ENCODE data around the gene RBMS1. TPM values are rescaled to one million over a fixed set of nuclear protein-coding genes. Genes with fewer than 3 reads are reported as not detected.

RBMS1 gene
- total RNA-seq, 2 experiments from 2014 or later, result 65.5 to 67.5 TPM

DNA sequence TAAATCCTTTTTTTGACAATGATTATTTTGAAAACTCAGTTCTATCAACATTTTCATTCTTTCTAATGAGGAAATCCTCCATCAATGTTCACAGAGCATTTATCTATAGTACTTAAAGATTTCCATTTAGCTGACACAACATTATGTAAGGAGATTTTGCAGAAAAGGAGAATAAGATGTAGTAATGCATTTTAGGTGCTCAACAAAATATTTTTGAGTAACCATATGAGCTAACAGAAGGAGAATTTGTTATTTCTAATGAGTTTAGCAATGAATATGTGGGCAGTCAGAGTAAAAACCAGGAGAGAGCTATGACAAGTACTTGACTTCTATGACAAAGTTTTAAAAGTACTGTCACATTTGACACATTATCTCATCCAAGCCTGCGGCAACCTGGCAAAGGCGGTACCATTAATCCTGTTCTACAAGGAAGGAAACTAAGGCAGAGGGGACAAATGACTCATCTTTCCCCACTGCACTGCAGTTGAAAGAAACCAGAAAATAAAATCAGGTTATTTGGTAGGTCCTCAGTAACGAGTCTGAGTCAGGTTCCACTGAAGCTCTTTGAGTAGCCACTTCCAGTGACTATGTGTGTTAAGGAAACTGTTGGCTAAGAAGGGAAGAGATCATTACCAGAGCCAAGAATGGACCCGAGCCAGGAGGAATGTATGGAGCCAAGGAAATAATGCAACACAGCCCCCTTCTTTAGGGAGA lies 159.4 kb downstream of the RBMS1 start:
- DNase-seq, result no peak
- peaks cover 74% of the 10 kb centered on the region for H3K4me1 Mint-ChIP-seq
- H3K4me3 Mint-ChIP-seq, result no peak overlapping the region
- POLR2A ChIA-PET, result interaction anchor here (1.5 kb wide), 1 partner anchor 158 kb away, joined by 5 read pairs; no protein-coding TSS in a partner anchor
- no peaks in the 10 kb centered on the region for H3K9me3 Mint-ChIP-seq
- H3K36me3 Mint-ChIP-seq (ENCODE audit: low read depth), result peaks cover 18% of the 10 kb centered on the region
- peak overlapping the region; percentile 6 for H3K27ac Mint-ChIP-seq
- CTCF ChIA-PET, result interaction anchor here (1.2 to 5.1 kb wide), 2 partner anchors 10 to 19 kb away, joined by 3 to 30 read pairs; no protein-coding TSS in a partner anchor
- no peaks in the 10 kb centered on the region for H3K27me3 Mint-ChIP-seq

DNA sequence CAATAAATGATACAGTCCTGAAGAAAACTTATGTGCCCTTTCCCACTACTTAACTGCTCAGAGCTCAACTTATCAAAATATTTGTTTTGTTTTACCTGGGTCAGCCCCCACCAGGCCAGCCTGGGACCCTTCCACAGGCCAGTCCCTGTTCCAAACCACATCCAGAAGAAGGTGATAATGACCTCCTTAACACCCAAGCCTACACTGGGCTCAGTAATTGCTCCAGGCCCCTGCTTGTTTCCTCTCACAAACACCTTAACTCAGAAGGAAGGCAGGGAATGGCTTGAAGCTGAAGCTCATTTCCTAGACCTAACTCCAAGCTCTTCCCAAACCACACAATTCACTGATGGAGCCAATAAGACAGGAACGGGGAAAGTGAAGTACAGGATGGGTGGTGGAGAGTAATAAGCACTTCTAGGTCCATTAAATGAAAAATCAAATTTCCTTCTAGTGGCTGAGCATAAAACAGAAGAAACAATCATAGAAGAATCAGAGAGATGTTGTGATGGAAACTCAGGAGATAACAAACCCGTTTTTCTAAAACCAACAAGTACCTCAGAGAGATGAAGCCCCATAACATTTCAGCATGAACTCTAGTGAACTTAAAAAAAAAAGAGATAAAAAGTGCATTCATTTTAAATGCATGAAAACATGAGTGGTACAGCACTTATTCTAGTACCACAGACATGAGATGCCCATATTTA lies 160.1 kb downstream of the RBMS1 start:
- peaks cover 80% of the 10 kb centered on the region for H3K4me1 Mint-ChIP-seq
- H3K27me3 Mint-ChIP-seq, result no peaks in the 10 kb centered on the region
- ChIA-PET CTCF (interaction anchor here (1.7 to 5.1 kb wide), 2 partner anchors 9 to 96 kb away, joined by 5 to 30 read pairs; no protein-coding TSS in a partner anchor), POLR2A (interaction anchor here (1.4 kb wide), 1 partner anchor 114 kb away, joined by 4 read pairs; no protein-coding TSS in a partner anchor)
- H3K4me3 Mint-ChIP-seq, result no peak overlapping the region
- H3K36me3 Mint-ChIP-seq (ENCODE audit: low read depth), result peaks cover 14% of the 10 kb centered on the region
- DNase-seq, result no peak
- H3K27ac Mint-ChIP-seq, result no peak overlapping the region
- H3K9me3 Mint-ChIP-seq, result no peaks in the 10 kb centered on the region

GRCh38 chr2:160332318-160332717 lies 161.3 kb downstream of the RBMS1 start:
- peak; percentile 29 for DNase-seq
- Mint-ChIP-seq H3K4me1 (peaks cover 86% of the 10 kb centered on the region), H3K27ac (peak overlapping the region; percentile 77), H3K36me3 (ENCODE audit: low read depth) (peaks cover 14% of the 10 kb centered on the region), H3K4me3 (no peak overlapping the region), H3K9me3 (no peaks in the 10 kb centered on the region), H3K27me3 (no peaks in the 10 kb centered on the region)
- ChIA-PET POLR2A (interaction anchor here (1.0 to 1.4 kb wide), 2 partner anchors 62 to 113 kb away, joined by 3 to 4 read pairs; no protein-coding TSS in a partner anchor), CTCF (interaction anchor here (1.7 to 5.1 kb wide), 2 partner anchors 8 to 97 kb away, joined by 5 to 30 read pairs; no protein-coding TSS in a partner anchor)

GRCh38 chr2:160331258-160332025 lies 162.2 kb downstream of the RBMS1 start:
- Mint-ChIP-seq H3K4me1 (peaks cover 84% of the 10 kb centered on the region), H3K27ac (peak overlapping the region; percentile 77), H3K9me3 (no peaks in the 10 kb centered on the region), H3K27me3 (no peaks in the 10 kb centered on the region), H3K4me3 (no peak overlapping the region), H3K36me3 (ENCODE audit: low read depth) (peaks cover 14% of the 10 kb centered on the region)
- DNase-seq, result no peak
- ChIA-PET CTCF (interaction anchor here (1.5 to 5.1 kb wide), 3 partner anchors 7 to 160 kb away, joined by 5 to 30 read pairs (median 5); no protein-coding TSS in a partner anchor), POLR2A (interaction anchor here (1.1 kb wide), 1 partner anchor 9 kb away, joined by 3 read pairs; no protein-coding TSS in a partner anchor)

DNA sequence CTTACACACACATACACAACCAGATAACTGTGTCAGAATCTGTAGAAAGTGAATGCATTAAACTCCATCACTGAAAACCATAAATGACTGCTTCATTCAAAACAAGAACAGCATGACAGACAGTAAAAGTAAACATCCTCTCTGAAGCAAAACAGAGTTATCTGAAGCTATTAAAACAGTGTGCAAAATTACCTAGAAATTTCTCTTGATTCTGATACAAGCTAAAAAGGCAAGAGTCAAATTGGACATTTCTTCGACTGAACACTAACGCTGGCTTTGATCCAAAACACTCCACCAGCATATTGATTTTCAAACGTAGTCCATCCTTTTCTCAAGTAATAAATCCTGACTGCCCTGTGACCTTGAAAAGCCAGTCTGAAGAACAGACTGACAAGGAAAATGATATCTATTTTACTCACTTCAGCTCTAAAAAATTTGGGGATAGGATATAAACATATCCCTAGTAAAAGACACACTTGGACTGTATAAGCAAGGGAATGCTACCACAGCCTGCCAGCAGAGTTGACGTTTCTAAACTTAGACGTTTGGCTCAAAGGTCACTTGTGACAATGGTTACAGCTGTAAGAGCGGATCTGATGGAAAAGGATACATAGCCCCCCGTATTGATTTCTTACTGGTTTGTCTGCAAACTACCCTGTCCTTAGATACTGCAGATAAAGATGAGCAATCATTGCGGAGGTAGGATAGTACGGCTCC lies 164.6 kb downstream of the RBMS1 start:
- Mint-ChIP-seq H3K27me3 (no peaks in the 10 kb centered on the region), H3K4me3 (no peak overlapping the region), H3K4me1 (peaks cover 76% of the 10 kb centered on the region), H3K9me3 (no peaks in the 10 kb centered on the region), H3K27ac (no peak overlapping the region), H3K36me3 (ENCODE audit: low read depth) (peaks cover 16% of the 10 kb centered on the region)
- DNase-seq, result no peak
- CTCF ChIA-PET, result interaction anchor here (0.7 kb wide), 1 partner anchor 546 kb away, joined by 3 read pairs; no protein-coding TSS in a partner anchor
- POLR2A ChIA-PET, result interaction anchor here (0.9 kb wide), 1 partner anchor 156 kb away, joined by 4 read pairs; no protein-coding TSS in a partner anchor

GRCh38 chr2:160326786-160327185 lies 166.8 kb downstream of the RBMS1 start:
- CTCF ChIA-PET, result no interaction called here
- no peak overlapping the region for H3K27ac Mint-ChIP-seq
- DNase-seq, result no peak
- peaks cover 1% of the 10 kb centered on the region for H3K27me3 Mint-ChIP-seq
- POLR2A ChIA-PET, result no interaction called here
- H3K4me1 Mint-ChIP-seq, result peaks cover 71% of the 10 kb centered on the region
- peaks cover 16% of the 10 kb centered on the region for H3K36me3 Mint-ChIP-seq (ENCODE audit: low read depth)
- no peak overlapping the region for H3K4me3 Mint-ChIP-seq
- H3K9me3 Mint-ChIP-seq, result no peaks in the 10 kb centered on the region

- Mint-ChIP-seq H3K4me1 (peaks cover 61% of the 10 kb centered on the region), H3K4me3 (no peak overlapping the region), H3K9me3 (no peaks in the 10 kb centered on the region), H3K27ac (no peak overlapping the region), H3K27me3 (peaks cover 4% of the 10 kb centered on the region), H3K36me3 (ENCODE audit: low read depth) (peaks cover 12% of the 10 kb centered on the region)
- no peak for DNase-seq
- CTCF ChIA-PET, result interaction anchor here (1.4 to 4.2 kb wide), 6 partner anchors 9 to 679 kb away, joined by 3 to 37 read pairs (median 7); no protein-coding TSS in a partner anchor
- POLR2A ChIA-PET, result no interaction called here
Observed at GRCh38 chr2:160325418-160325817, 168.2 kb downstream of the RBMS1 start.

GRCh38 chr2:160324917-160325316 lies 168.7 kb downstream of the RBMS1 start:
- CTCF ChIA-PET, result interaction anchor here (1.4 to 4.2 kb wide), 14 partner anchors 9 to 739 kb away, joined by 3 to 37 read pairs (median 7); no protein-coding TSS in a partner anchor
- H3K36me3 Mint-ChIP-seq (ENCODE audit: low read depth), result peaks cover 9% of the 10 kb centered on the region
- H3K4me1 Mint-ChIP-seq, result peaks cover 56% of the 10 kb centered on the region
- peaks cover 4% of the 10 kb centered on the region for H3K27me3 Mint-ChIP-seq
- POLR2A ChIA-PET, result no interaction called here
- H3K9me3 Mint-ChIP-seq, result no peaks in the 10 kb centered on the region
- DNase-seq, result no peak
- H3K4me3 Mint-ChIP-seq, result no peak overlapping the region
- no peak overlapping the region for H3K27ac Mint-ChIP-seq

- Mint-ChIP-seq H3K27me3 (peaks cover 4% of the 10 kb centered on the region), H3K27ac (no peak overlapping the region), H3K4me3 (no peak overlapping the region), H3K4me1 (peaks cover 50% of the 10 kb centered on the region), H3K9me3 (no peaks in the 10 kb centered on the region), H3K36me3 (ENCODE audit: low read depth) (peaks cover 3% of the 10 kb centered on the region)
- ChIA-PET CTCF (interaction anchor here (0.7 to 4.2 kb wide), 26 partner anchors 10 to 740 kb away, joined by 3 to 37 read pairs (median 5); no protein-coding TSS in a partner anchor), POLR2A (no interaction called here)
- peak; percentile 49 for DNase-seq
Observed at GRCh38 chr2:160324161-160324800, 169.3 kb downstream of the RBMS1 start.

DNA sequence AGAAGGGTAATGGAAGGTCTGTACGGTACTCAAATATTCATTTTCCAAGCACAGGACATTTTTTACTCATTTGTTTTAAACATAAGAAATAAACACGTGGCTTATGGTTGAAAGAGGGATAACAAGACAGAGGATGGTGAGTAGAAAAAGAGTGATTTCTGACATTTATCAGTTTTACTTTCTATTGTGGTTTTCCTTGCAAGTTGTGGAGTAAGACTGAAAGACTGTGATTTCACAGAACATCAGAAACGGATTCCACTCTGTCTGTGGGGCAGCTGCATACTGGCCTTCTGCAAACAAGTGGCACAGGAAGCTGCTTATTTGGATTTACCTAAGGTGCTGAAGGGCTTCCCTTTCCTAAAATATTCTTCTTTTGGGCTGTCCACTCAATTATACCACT lies 171.3 kb downstream of the RBMS1 start:
- Mint-ChIP-seq H3K4me1 (peaks cover 36% of the 10 kb centered on the region), H3K4me3 (no peak overlapping the region), H3K9me3 (no peaks in the 10 kb centered on the region), H3K27me3 (peaks cover 4% of the 10 kb centered on the region), H3K36me3 (ENCODE audit: low read depth) (peaks cover 4% of the 10 kb centered on the region), H3K27ac (no peak overlapping the region)
- ChIA-PET POLR2A (interaction anchor here (0.6 to 1.0 kb wide), 3 partner anchors 9 to 33 kb away, joined by 3 to 4 read pairs (median 4); no protein-coding TSS in a partner anchor), CTCF (interaction anchor here (0.9 to 4.2 kb wide), 7 partner anchors 8 to 742 kb away, joined by 3 to 37 read pairs (median 14); no protein-coding TSS in a partner anchor)
- DNase-seq, result no peak

- H3K27ac Mint-ChIP-seq, result no peak overlapping the region
- no peak overlapping the region for H3K4me3 Mint-ChIP-seq
- peaks cover 10% of the 10 kb centered on the region for H3K36me3 Mint-ChIP-seq (ENCODE audit: low read depth)
- no peaks in the 10 kb centered on the region for H3K9me3 Mint-ChIP-seq
- no peak for DNase-seq
- CTCF ChIA-PET, result interaction anchor here (1.1 kb wide), 1 partner anchor 69 kb away, joined by 3 read pairs; no protein-coding TSS in a partner anchor
- H3K27me3 Mint-ChIP-seq, result peaks cover 4% of the 10 kb centered on the region
- POLR2A ChIA-PET, result no interaction called here
- H3K4me1 Mint-ChIP-seq, result peaks cover 33% of the 10 kb centered on the region
Observed at GRCh38 chr2:160321006-160321405, 172.6 kb downstream of the RBMS1 start.
